Large intestine (tissue), 3 donors: ENCODE measurements around the gene DISC1. TPM values are rescaled to one million over a fixed set of nuclear protein-coding genes. Genes with fewer than 3 reads are reported as not detected.
"Not testable (repeated sequence)": the region's sequence is repeated elsewhere in the genome, so short reads cannot be mapped to it uniquely, and the experiment has no call there.

Experiments used
- DNase-seq, 2 donors: peaks; one replicate each; pipeline versions ENCODE4 v3.0.0 to v3.0.0-alpha.2; 2013
- H3K27ac ChIP-seq: one replicate; pipeline ENCODE4 v1.5.1; 2013; ENCODE audit warnings: low read length
- H3K27me3 ChIP-seq: 2 replicates; pipeline ENCODE4 v1.6.1; 2013; ENCODE audit warnings: low read length; ENCODE audit not compliant: control insufficient read depth, insufficient read depth
- H3K36me3 ChIP-seq: 2 replicates; pipeline ENCODE4 v1.6.1; 2013; ENCODE audit warnings: low read length; ENCODE audit not compliant: control insufficient read depth, insufficient read depth
- H3K4me1 ChIP-seq: one replicate; pipeline ENCODE4 v1.6.1; 2013; ENCODE audit warnings: low read length; ENCODE audit not compliant: control insufficient read depth, insufficient read depth
- H3K4me3 ChIP-seq: one replicate; pipeline ENCODE4 v1.5.1; 2013; ENCODE audit warnings: low read length
- H3K9me3 ChIP-seq: one replicate; pipeline ENCODE4 v1.6.1; 2013; ENCODE audit warnings: mild to moderate bottlenecking, low read depth, low read length, moderate library complexity; ENCODE audit not compliant: control insufficient read depth
- whole genome bisulfite sequencing: methylation state at CpG from one replicate; pipeline ENCODE4 v1.1.5; 2013; ENCODE audit warnings: low lambda C conversion rate; ENCODE audit not compliant: insufficient coverage; 5-methylcytosine and 5-hydroxymethylcytosine counted together
- polyA plus RNA-seq: library from polyadenylated mRNA; unstranded; fragments of 120-200 nt; gene quantifications from one replicate; pipeline ENCODE4 v1.2.1, GENCODE V29; 2013

Gene DISC1
- polyA plus RNA-seq, 1 donor: 2.4 TPM

DNA sequence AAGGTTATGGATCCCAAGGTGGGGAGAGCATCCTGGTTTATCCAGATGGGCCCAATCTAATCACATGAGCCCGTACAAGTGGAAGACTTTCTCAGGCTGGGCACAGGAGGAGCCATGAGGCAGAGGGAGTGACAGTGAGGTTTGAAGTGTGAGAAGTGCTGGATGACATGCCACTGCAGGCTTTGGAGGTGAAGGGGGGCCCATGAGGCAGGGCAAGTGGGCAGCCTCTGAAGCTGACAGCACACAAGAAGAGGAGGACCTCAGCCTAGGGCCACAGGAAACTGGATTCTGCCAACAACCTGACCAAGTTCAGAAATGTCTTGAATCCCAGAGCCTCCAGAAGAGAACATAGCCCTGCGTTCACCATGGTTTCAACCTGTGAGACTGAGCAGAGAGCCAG is 311.6 kb downstream of the DISC1 start:
- Histone ChIP-seq H3K4me1 (peaks cover 7% of the 10 kb centered on the region), H3K27ac (no peak overlapping the region), H3K36me3 (no peaks in the 10 kb centered on the region), H3K27me3 (no peaks in the 10 kb centered on the region), H3K9me3 (peaks cover 2% of the 10 kb centered on the region), H3K4me3 (no peak overlapping the region)
- DNase-seq: no peak
- WGBS: no CpG with 5 or more reads among the region's 2 CpGs

DNA sequence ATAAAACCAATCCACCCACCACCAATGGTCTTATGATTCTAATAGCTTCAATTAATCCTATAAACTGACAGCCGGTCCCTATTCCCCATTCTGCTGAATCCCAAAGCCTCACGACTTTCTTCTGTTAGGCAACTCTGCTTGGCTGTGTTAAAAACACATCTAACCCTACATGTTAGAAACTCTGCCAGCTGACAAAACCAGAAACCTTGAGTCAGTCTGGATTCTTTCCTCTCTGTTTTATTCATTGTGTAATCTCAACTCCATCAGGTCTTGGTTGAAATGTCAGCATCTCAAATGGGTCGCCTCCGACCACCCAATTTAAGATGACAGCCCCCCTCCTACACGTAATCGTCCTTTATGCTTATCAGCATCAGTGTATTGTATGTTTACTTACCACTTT is 312.1 kb downstream of the DISC1 start:
- peaks cover 7% of the 10 kb centered on the region for H3K4me1 ChIP-seq
- peaks cover 2% of the 10 kb centered on the region for H3K9me3 ChIP-seq
- H3K27me3 ChIP-seq: no peaks in the 10 kb centered on the region
- WGBS: 100% methylated on average over 3 of the region's 6 CpGs
- no peak overlapping the region for H3K4me3 ChIP-seq
- no peak for DNase-seq
- no peak overlapping the region for H3K27ac ChIP-seq
- no peaks in the 10 kb centered on the region for H3K36me3 ChIP-seq

DNA sequence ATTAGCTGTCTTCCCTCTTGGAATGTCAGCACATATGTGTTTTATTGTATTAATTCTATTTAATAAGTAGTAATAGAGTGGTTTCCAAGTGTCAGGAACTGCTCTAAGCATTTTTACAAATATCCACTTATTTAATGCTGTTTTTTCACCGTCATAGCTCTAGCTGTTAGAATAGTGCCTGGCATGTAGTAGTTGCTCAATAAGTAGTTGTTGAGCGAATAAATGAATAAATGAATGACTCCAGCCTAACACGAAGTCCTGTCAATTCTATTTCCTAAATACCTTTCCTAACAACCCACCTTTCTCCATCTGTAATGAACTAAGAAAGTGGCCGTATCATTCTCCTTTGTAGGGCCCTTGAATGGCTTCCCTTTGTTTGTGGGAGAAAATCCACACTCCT is 312.5 kb downstream of the DISC1 start:
- Histone ChIP-seq H3K4me3 (no peak overlapping the region), H3K36me3 (no peaks in the 10 kb centered on the region), H3K27me3 (no peaks in the 10 kb centered on the region), H3K4me1 (peaks cover 6% of the 10 kb centered on the region), H3K27ac (no peak overlapping the region), H3K9me3 (peaks cover 2% of the 10 kb centered on the region)
- no peak for DNase-seq
- WGBS: 93% methylated on average over 4 of the region's 4 CpGs

DNA sequence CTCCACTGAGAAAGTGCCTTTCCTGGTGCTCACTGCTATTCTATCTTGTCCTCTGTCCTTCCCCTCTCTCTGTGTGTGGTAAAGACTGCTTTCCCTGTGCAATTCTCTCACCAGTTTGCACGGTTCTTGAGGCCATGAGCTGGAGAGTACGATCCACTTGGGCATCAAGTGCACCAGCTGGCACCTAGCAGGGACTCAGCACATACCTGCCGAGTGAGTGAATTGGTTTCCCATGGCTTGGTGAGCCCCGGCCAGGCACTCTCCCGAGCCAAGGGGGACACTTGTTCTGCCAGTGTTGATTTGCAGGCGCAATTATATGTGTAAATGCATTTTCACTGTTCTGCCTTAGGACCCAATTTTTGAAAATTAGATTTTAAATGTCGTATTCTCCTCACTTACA is 313.5 kb downstream of the DISC1 start:
- Histone ChIP-seq H3K4me3 (no peak overlapping the region), H3K9me3 (peaks cover 2% of the 10 kb centered on the region), H3K36me3 (no peaks in the 10 kb centered on the region), H3K27me3 (no peaks in the 10 kb centered on the region), H3K27ac (no peak overlapping the region), H3K4me1 (no peaks in the 10 kb centered on the region)
- WGBS: no CpG with 5 or more reads among the region's 7 CpGs
- no peak for DNase-seq

DNA sequence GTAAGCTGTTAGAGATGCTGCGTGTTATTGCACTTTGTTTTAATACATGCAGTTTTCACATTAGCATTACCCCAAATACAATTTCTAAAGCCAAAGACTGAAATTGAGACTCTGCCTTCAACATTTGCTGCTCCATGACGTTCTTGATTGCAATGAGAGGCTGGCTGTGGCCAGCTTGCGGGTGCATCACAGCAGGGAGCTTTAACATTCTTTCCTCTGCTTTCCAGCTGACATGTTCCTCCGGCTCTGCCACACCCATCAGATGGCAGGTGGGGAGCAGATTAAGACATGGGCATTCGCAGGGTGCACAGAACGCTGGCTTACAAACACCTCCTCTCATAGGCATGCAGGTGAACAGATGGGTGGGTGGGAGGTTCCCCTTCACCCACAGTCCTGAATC is 314.1 kb downstream of the DISC1 start:
- Histone ChIP-seq H3K4me1 (no peaks in the 10 kb centered on the region), H3K9me3 (peaks cover 2% of the 10 kb centered on the region), H3K27ac (no peak overlapping the region), H3K4me3 (no peak overlapping the region), H3K27me3 (no peaks in the 10 kb centered on the region), H3K36me3 (no peaks in the 10 kb centered on the region)
- no CpG with 5 or more reads among the region's 6 CpGs for WGBS
- no peak for DNase-seq

DNA sequence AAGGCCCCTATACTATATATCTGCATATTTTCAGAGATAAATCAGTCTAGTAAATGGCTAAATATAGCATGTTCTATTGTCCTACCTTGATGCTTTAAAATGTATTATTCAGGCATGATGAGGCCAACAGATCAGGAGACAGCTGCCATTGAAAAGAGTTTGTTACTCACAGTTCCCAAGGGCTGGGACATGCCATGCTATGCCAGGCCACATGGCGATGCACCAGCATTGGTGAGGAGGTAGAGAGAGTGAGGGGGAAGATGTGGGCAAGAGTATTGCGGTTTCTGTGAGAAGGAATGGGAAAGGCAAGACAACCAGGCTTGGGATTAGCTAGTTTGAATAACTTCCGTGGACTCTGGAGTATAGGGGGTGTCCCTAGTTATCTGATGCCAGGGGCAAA is 316.5 kb downstream of the DISC1 start:
- peaks cover 2% of the 10 kb centered on the region for H3K9me3 ChIP-seq
- no peak overlapping the region for H3K4me3 ChIP-seq
- H3K27me3 ChIP-seq: no peaks in the 10 kb centered on the region
- no peak overlapping the region for H3K27ac ChIP-seq
- H3K4me1 ChIP-seq: no peaks in the 10 kb centered on the region
- no peak for DNase-seq
- no peaks in the 10 kb centered on the region for H3K36me3 ChIP-seq
- whole genome bisulfite sequencing: no CpG with 5 or more reads among the region's 3 CpGs

DNA sequence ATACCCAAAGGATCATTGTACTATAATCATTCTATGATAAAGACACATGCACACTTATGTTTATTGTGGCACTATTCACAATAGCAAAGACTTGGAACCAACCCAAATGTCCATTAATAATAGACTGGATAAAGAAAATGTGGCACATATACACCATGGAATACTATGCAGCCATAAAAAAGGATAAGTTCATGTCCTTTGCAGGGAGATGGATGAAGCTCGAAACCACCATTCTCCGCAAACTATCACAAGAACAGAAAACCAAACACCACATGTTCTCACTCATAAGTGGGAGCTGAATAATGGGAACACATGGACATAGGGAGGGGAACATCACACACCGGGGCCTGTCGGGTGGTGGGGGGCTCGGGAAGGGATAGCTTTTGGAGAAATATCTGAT is 321.5 kb downstream of the DISC1 start:
- H3K4me1 ChIP-seq, H3K27me3 ChIP-seq, H3K36me3 ChIP-seq, DNase-seq, H3K27ac ChIP-seq, H3K9me3 ChIP-seq, H3K4me3 ChIP-seq: not testable (repeated sequence)
- 80% methylated on average over 1 of the region's 5 CpGs for WGBS

DNA sequence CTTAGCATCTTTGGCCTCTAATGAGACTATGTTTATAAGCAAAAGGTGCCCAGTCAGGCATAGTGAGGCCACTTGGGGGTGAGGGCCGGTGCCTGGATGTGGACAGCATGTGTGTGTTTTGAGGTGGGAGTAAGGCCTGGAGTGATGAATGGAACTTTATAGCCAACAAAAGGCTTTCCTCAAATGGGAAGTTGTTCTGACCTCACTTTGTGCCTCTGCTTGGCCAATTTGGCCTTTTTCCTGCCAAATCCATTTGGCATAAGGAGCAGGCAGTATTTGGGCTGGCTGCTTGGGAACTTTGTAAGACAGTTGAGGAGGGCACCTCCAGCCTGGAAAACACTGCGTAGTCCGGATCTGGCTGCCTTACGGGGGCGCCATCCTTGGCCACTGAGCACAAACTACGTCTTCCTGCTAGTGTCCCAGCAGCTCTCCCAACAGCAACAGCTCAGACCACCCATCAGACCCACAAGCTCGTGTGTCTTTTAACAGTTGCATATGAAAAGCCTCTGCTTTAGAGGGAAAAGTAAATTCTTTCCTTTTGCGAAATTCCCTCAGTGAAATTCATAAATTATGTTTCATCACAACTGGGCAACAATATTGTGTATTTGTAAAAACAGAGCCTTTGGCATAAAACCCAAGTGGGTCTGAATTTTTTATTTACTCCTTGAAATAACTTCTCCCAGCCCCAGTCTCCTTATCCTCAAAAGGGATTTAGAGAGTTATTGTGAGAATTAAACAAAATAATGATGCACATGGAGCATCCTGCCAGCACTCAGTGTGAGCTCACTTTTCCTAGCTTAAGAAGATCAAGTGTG is 322.9 kb downstream of the DISC1 start:
- Histone ChIP-seq H3K4me1 (no peaks in the 10 kb centered on the region), H3K9me3 (no peaks in the 10 kb centered on the region), H3K27me3 (no peaks in the 10 kb centered on the region), H3K4me3 (no peak overlapping the region), H3K27ac (no peak overlapping the region), H3K36me3 (no peaks in the 10 kb centered on the region)
- WGBS: 80% methylated on average over 1 of the region's 8 CpGs
- no peak for DNase-seq

DNA sequence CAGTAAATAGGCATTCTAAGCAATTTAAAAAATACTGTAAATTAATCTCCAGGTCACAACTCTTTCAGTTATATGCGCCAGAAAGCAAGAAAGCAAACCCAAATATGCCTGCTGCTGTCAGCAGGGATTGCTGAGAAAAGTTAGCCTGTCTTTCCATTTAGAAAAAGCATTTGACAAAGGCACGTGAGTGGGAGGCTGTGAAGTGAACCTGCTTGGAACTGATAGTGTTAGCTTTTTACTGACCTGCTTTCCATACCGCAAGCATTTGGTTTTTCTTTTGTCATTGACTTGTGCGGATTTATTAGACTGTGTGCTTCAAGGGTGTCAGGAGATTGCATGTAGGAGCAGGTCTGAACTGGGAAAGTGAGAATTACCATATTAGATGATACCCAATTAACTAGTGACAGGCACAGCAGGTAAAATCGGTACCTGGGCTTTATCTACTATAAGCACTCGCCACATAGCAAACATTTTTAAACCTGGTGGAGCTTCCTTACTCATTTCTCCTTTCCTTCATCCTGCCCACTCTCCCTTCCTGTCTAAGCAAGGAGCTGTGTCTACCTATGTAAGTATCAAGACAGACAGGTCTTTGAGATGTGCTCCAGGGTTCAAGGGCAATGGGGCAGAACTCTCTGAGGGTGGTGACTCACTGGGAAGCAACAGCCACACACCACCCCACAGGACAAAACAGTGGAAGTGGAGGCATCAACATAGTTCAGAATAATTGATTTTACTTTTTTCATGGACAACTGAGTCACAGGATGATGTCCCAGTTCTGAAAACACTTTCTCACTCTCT is 323.9 kb downstream of the DISC1 start:
- H3K4me3 ChIP-seq: no peak overlapping the region
- WGBS: no CpG with 5 or more reads among the region's 6 CpGs

DNA sequence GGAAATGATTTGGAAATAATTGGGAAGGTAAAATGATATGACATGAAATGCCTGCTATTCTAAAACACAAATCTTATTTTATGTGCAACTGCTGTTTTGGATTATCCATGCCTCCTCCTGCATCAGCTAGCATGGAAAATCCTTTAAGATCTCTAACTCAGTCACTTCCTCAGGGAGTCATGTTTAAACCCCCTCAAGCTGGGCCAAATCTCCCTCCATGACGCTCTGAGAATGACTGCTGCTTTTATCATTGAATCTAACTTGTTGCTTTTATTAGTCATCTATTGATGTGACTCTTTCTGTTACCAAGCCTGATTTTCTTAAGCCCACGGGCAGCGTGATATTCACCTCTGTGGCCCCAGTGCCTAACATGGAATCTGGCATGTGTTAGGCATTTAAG is 324.8 kb downstream of the DISC1 start:
- DNase-seq: no peak
- H3K27ac ChIP-seq: no peak overlapping the region
- H3K9me3 ChIP-seq: no peaks in the 10 kb centered on the region
- H3K4me1 ChIP-seq: no peaks in the 10 kb centered on the region
- WGBS: no CpG with 5 or more reads among the region's 3 CpGs
- H3K36me3 ChIP-seq: no peaks in the 10 kb centered on the region
- no peaks in the 10 kb centered on the region for H3K27me3 ChIP-seq
- no peak overlapping the region for H3K4me3 ChIP-seq

More for the DNA sequence above, 323.9 kb downstream of the DISC1 start:
- Histone ChIP-seq H3K27ac (no peak overlapping the region), H3K4me1 (no peaks in the 10 kb centered on the region), H3K9me3 (no peaks in the 10 kb centered on the region), H3K36me3 (no peaks in the 10 kb centered on the region), H3K27me3 (no peaks in the 10 kb centered on the region)
- DNase-seq: no peak
